Astrocyte of the spinal cord (primary cell): ENCODE data around the gene TNRC6B.
"Not testable (repeated sequence)": the region's sequence is repeated elsewhere in the genome, so short reads cannot be mapped to it uniquely, and the experiment has no call there.

Source experiments
- DNase-seq: peaks from one replicate; pipeline ENCODE4 v3.0.0; 2011; ENCODE audit warnings: low read depth, low spot score
- H3K4me3 ChIP-seq: 2 replicates; pipeline ENCODE4 v1.5.1; 2011; ENCODE audit warnings: low read depth, mild to moderate bottlenecking, low read length, moderate library complexity
- CTCF ChIP-seq: IDR thresholded peaks from 2 replicates; pipeline ENCODE4 v1.5.1; 2012; ENCODE audit warnings: low read depth, mild to moderate bottlenecking, low read length, inconsistent platforms
- in situ Hi-C: cut with HindIII; loops from 2 replicates; pipeline ENCODE4 v1.10.0; 2017; ENCODE audit warnings: low sequenced_read_pairs

TNRC6B gene

GRCh38 chr22:40153192-40153591, 24.5 kb upstream of the TNRC6B start:
- no peak for TF ChIP-seq CTCF
- no peak overlapping the region for H3K4me3 ChIP-seq
- in situ Hi-C loops, result no loop called here
- DNase-seq, result no peak

- H3K4me3 ChIP-seq, result no peak overlapping the region
- TF ChIP-seq CTCF, result no peak
- no peak for DNase-seq
- in situ Hi-C loops, result no loop called here
Measured at GRCh38 chr22:40153705-40154104, 24.0 kb upstream of the TNRC6B start.

- no peak overlapping the region for H3K4me3 ChIP-seq
- in situ Hi-C loops, result no loop called here
- peak; percentile 61 for DNase-seq
- TF ChIP-seq CTCF, result peak; percentile 30
Measured at GRCh38 chr22:40156001-40156516, 21.7 kb upstream of the TNRC6B start.

GRCh38 chr22:40156682-40157081, 21.0 kb upstream of the TNRC6B start:
- in situ Hi-C loops, result not testable (repeated sequence)

DNA sequence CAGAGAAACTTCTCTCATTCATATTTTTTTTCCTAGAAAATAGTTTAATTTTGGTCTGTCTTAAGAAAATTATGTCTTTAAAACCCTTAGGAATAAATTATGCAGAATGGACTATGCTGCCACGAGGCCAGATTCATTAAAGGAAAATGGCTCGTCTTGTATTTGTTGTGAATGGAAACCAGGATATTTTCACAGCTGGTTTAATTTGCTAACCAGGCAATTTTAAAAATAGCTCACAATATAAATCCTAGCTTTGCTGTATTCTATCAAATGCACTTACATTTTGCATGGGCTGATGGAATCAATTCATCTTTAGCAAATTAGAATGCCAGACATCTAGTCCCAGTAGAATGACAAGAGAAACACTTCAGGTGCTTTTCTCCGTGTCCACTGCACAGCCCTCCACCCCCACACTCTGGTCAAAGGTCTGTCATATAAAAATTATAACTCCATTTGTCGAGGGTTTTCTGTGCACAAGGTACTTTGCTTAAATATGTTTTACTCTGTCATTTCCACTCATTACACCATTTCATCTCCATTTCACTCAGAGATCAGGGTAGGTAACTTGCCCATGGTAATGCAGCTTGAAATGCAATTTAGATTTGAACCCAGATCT, 20.3 kb upstream of the TNRC6B start:
- no peak overlapping the region for H3K4me3 ChIP-seq
- TF ChIP-seq CTCF, result no peak
- DNase-seq, result no peak
- in situ Hi-C loops, result no loop called here

More at GRCh38 chr22:40156682-40157081, 21.0 kb upstream of the TNRC6B start:
- H3K4me3 ChIP-seq, DNase-seq: not testable (repeated sequence)

DNA sequence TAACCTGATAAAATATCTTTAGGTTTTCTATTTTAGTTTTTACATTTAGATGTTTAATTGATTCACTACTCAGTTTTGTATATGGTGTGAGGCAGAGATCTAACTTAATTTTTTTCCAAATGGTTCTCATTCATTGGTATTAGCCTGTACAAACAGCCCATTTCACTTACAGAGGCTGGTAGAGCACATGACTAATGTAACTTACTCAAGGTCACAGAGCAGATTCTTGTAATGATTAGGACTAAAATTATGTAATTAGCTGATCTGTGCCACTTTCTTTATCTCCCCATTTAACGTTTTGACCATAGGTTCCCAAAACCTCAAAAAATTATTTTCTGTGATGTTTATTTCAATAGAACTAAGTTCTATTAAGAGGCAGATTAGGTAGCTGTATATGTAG, 16.5 kb upstream of the TNRC6B start:
- in situ Hi-C loops, result no loop called here
- no peak for DNase-seq
- H3K4me3 ChIP-seq, result no peak overlapping the region
- no peak for TF ChIP-seq CTCF

- H3K4me3 ChIP-seq, in situ Hi-C loops, DNase-seq: not testable (repeated sequence)
Measured at GRCh38 chr22:40165537-40165936, 12.2 kb upstream of the TNRC6B start.

DNA sequence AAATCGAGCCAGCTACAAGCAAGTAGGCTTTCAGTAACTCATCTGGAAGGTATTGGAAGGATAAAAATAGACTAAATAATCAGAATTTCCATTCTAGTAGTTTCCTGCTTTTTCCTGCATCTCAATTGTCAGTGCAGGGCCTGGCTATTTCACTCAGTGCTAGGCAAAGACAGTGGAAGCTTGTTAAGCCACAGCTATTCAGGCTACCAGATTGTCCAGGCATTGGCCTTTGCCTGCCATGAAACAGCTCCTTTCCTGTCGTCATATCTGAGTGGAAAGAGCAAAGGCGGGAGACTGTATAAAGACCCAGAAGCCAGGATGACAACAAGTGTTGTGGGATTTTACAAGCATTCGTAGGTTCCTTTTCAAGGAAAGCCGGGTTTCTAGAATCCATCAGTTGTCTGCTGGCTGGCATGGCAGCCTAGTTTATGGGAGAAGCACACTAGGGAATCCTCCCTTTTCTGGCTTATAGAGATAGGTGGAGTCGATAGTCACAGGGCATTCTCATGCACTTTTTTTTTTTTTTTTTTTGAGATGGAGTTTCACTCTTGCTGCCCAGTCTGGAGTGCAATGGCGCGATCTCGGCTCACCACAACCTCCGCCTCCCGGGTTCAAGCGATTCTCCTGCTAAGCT, 2.0 kb upstream of the TNRC6B start:
- no peak for TF ChIP-seq CTCF
- in situ Hi-C loops, result no loop called here
- no peak overlapping the region for H3K4me3 ChIP-seq
- no peak for DNase-seq
